CD4-positive, alpha-beta T cell treated with Interleukin-6 at 100 ng/mL for 8 hours (primary cell): Measurements from ENCODE around the gene EHBP1.

Experiments
- DNase-seq: peaks from one replicate; pipeline ENCODE4 v3.0.0-alpha.2; 2020; ENCODE audit warnings: mixed read lengths, low spot score

Gene EHBP1

DNA sequence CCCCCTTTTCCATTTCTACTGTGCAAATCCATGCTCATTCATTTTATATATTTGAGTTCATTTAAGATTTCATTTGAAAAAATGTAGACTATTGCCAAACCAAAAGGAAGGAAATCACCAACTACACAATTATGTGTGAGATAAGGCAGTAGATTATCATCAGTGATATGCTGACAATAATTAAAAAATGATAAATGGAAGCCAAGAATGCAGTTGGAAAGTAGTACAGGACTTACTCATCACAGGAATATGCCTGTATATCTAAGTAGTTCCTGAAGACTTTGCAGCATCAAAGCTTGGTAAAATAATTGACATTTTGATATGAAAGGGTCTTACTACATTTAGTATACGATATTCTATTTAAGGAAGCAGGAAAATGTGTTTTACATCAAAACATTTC is 179.0 kb downstream of the EHBP1 start:
- DNase-seq = no peak

DNA sequence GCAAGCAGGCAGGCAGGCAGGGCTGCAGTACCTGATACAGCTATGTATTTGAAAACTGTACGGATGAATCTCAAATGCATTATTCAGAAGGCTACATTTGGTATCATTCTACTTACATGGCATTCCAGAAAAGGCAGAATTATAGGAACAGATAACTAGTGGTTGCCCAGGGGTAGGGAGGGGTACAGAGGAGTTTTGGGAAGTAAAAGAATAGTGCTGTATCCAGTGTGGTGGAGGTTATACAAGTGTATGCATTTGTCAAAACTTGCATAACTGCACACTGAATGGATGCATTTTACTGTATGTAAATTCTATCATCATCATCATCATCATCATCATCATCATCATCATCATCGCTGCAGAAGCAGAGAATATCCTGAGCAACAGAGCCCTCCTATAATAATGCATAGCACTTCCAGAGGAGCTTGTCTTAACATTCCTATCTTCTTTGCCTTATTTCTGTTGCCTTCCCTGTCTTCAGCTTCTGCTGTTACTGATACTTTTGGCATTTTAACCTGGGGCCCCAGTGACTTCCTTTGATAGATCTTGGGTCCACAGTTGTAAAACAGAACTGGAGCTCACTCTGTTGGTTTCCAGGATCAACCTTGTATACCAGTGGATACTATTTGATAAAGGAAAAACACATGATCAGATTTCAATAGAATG is 189.6 kb downstream of the EHBP1 start:
- no peak for DNase-seq

DNA sequence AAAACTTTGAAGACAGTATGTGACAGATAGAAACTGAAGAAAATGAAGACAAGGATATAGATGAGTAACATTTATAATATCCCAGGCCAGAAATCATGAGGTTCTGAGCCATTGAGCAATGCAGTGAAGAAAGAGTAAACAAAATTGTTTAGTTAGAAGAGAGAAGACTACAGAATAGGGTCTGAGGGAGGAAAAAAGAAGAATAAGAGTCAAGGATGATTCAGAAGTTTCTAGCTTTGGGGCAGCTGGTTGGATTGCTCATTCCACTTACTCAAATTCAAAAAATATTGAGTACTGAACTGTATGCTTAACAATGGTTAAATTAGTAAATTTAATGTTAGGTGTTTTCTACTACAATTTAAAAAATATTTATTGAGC is 190.1 kb downstream of the EHBP1 start:
- no peak for DNase-seq

DNA sequence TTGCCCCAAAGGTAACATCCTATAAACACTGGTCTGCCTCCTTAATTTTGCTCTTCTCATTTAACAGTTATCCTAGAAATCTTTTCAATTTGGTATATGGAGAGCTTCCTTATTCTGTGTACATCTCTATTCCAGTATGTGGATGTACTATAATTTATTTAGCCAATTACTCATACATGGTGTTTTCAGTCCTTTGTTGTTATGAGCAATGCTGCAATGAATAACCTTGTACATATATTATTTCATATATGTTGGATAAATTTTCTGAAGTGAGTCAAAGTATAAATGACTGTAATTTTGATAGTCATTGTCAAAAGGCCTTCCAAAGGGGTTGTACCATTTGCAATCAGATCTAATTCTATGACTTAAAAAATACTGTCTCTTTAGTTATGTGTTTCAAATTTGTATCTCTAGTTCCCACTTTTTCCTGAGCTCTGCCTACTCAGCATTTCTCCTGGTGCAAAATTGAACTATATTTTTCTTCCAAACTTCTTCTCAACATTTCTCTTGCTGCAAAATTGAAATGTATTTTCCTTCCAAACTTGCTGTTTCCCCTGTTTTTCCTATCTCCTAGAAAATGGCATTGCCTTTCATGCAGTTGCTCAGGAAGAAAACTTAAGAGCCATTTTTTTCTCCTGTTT is 191.8 kb downstream of the EHBP1 start:
- no peak for DNase-seq

DNA sequence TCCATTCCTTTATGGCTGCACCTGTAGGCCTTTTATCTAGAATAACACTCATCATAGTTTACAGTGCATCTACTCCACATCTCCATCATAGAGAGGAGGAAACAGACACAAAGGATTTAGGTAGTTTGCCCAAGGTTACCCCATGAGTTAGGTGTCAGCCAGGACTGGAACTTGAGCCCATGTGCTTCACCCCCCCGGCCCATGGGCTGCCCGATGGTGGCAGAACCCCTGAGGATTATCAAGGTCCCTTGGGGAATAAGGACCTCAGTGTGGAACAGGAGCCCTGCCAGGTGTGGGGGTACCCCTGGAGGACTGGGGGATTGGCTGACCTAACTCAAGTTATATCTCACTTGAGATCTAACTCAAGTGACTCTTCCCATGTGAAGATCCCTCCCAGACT is 198.8 kb downstream of the EHBP1 start:
- no peak for DNase-seq

DNA sequence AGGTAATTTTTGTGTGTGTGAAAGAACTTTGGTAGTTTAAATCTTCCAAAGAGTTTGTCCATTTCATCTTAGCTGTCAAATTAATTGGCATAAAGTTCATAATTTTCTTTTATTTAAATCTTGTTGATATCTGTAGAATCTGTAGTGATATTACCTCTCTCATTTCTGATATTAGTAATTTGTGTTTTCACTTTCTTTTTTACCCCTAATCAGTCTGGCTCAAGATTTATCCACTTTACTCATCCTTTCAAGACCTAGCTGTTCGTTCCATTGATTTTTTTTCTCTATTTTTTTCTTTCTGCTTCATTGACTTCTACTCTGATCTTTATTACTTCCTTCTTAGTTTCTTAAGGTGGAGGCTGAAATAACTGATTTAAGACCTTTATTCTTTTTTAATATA is 202.6 kb downstream of the EHBP1 start:
- no peak for DNase-seq

DNA sequence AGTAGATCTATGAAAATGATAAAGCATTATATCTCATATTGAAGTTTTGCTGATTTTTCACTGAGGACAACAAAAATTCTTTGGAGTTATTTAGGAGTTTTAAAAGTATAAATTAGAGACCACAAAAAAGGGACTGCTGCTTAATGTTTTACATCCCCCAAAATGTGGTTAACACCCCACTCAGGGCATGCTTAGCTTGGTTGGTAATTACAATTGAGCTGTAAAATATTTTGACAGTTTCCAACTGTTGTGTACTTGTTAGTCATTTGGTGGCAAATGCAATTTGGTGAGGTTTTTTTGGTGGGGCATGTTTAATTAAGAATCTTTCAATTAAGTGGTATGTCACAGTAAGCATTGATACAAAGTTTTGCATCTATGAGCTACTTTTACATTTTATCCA is 207.8 kb downstream of the EHBP1 start:
- DNase-seq = no peak

DNA sequence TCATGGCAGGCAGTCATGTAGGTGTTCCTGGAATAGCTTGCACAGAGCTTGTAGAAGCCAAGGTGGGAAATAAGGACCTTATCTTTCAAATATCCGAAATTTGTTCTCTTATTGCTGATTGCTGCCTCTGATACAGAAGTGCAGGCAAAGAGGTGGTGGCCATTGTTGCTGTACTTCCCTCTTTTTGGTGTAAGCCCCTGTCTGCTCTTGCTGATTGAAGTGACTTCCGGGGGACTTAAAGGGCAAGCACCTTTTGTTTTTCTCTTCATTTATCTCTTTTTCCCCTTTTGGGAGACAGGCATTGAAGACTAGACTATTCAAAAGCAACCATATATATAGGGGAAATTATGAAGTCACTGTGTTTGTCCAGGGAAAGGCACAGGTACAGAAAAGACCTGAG is 213.5 kb downstream of the EHBP1 start:
- DNase-seq = no peak

DNA sequence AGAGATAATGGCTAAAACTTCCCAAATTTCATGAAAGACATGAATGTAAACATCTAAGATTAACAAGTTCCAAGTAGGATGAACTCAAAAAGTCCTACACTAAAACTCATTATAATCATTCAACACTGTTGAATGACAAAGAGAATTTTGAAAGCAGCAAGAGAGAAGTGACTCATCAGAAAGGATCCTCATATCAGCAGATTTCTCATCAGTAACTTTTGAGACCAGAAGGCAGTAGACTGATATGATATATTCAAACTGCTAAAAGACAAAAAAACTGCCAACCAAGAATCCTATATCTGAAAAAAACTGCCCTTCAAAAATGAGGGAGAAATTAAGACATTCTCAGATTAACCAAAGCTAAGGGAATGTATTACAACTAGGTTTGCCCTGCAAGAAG is 214.6 kb downstream of the EHBP1 start:
- no peak for DNase-seq

DNA sequence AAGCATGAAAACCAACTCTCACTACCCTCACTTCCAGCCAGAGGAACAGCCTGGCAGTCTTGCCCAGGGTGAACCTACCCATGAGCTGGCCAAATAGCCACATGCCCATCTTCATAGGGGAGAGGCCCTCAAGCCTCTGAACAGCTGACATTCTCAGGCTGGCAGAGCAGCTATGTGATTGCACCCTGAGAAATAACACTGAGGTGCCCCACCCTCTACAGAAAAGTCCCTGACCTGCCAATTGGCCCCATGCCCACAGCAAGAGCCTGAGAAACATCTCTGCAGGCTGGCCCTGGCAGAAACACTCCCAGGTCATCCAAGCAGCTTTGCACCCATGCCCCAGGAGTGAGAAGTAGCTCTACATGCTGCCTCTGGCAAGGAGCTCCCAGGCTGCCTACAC is 217.7 kb downstream of the EHBP1 start:
- DNase-seq = no peak

DNA sequence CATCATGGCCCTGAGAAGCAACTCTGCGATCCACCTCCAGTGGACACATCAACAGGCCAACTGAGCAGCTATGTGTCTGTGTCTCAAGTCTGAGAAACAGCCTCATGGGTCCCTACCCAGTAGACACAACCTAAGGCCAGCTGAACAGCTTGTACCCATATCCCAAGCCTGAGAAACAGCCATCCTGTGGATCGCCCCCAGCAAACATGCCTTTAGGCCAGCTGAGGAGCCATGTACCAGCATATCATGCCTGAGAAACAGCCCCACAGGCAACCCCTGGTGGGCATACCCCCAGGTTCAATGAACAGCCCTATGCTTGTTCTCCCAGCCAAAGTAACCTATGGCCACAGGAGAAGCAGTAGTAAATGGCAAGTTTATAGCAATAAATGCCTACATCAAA is 218.4 kb downstream of the EHBP1 start:
- no peak for DNase-seq

DNA sequence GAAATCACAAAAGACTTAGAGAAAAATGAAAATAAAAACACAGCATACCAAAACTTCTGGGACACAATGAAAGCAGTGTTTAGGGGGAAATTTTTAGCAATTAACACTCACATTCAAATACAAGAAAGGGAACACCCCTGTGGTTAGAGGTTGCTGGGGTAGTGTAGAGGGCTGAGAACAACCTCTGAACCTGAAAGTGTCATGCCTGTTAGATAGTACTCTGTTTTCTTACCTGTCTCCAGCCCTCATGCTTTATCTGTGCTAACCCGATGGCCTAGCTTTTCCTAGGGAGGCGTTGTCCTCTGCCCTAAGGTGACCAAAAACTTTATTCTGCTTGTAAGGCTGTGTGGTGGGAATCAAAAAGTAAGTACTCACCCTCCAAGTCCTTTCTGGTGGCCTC is 222.5 kb downstream of the EHBP1 start:
- DNase-seq = no peak

DNA sequence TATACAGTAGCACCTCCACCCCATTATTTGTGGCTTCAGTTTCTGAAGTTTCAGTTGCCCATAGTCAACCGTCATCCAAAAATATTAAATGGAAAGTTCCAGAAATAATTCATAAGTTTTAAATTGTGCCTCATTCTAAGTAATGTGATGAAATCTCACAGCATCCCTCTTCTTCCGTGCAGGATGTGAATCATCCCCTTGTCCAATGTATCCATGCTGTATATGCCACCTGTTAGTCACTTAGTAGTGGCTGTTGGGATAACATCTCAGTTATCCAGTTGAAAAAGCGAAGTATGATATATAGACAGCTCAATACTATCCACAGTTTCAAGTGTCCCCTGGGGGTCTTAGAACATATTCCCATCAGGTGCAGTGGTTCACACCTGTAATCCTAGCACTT is 226.0 kb downstream of the EHBP1 start:
- DNase-seq = no peak

DNA sequence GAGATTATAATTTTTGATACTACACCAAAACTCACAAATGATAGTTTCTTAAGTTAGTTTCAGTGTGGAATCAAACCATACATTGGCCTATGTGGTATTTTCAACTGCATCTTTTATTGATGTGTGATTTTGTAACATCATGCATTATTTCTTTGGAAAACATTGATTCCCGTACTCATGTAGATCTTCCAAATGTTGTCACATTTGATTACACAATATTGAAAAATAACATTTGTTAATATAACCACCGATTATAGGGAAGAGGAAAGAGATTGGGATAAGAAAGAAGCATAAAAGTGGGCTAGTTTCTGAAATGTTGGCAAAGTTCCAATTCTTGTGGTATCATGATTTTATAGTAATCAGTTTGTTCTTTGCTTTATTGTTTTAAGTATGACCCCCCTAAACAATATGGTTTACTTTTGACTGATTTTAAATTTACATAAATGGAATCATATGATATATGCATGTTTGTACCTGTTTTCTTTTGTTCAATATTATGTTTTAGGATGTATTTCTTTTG is 227.9 kb downstream of the EHBP1 start:
- no peak for DNase-seq

DNA sequence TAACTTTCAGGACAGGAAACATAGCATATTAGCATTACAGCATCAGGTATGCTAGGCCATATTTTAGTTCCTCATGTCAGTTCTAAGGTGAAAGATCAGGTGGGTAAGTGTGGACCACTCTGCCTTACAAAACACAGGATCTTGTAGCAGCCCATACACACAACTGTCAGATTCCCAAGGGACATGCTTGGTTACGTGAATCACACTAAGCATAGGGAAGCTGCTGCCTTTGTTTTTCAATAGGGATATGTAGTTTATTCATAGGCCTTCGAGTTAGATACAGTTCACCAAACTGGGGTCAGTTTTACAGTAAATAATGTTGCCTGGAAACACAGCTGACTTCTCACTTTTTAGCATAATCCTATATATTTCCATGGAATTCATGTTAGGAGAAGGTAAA is 229.0 kb downstream of the EHBP1 start:
- no peak for DNase-seq

DNA sequence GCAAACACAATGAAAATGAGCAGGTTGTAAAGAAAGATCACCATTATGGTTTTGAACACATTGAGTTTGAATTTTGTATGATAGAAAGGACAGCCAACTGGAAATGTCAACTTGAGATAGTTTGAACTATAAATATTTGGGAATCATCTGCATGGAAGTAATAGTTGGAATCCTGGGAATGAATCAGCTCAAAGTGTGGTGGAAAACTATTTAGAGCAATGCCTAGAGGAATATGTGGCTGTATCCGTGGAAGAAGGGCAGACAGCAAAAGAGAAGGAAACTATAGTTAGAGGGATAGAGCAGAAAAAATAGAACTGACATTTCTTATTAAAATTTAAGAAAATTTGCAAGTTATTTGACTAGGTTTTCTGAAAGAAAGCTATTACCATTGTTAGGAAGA is 232.6 kb downstream of the EHBP1 start:
- no peak for DNase-seq

DNA sequence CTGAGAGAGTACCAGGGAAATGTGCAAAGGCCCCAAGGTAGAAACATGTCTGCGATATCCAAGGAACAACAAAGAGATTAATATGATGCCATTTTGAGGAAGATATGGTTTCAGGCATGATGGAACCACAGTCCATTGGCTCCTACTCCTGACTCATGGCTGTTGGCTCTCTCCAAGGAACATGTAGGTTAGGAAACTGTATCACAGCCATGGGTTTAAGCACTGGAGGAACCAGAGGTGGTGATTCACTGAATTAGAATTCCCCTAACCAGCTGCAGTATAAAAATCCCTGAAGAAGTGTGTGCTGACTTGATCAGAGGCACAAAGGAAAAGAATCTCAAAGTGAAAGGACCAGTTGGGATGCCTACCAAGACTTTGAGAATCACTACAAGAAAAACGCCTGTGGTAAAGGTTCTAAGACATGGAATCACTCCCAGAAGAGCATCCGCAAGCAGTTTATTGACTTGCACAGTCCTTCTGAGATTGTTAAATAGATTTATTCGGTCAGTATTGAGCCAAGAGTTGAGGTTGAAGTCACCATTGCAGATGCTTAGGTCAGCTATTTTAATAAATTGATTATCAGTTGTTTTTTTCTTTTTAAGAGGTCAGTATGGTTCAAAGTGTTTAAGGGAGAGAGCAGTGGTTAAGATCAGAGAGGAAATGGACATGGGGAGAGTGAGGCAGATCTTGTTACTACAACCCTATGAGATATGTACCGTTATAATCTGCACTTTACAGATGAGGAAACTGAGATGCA is 234.4 kb downstream of the EHBP1 start:
- no peak for DNase-seq

DNA sequence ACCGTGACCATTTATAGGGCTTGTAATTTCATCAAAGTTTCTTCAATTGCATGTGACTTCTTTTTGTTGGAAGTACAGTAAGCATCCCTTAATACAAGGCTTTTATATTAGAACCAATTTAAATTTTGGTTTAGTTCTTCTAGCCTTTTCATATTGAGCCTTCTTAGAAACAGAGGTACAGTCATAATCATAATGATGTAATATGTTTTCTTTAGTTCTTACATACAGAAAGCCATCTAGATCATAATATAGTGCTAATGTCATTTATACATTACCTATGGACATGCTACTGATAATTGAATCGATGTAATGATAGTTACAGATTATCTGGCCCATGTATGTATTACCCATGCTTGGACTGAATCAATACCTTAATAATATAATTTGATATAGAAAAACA is 235.2 kb downstream of the EHBP1 start:
- DNase-seq = no peak

DNA sequence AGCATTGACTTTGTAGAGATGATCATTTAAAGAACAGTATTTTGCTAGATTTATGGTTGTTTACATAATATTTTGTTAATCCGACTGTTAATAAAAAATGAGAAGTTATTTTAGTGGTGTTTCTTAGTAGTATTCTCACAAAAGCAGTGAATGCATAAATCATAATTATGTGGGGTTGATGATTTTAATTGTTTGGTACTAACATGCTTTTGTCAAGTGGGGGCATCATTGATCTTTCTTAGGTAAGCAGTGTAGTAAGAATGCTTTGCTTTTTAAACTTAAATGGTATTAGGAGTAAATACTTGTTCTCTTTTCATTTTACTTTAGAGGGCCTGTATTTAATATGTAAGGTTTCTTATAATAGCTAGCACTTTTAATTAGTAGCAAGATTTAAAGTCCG is 235.9 kb downstream of the EHBP1 start:
- no peak for DNase-seq

DNA sequence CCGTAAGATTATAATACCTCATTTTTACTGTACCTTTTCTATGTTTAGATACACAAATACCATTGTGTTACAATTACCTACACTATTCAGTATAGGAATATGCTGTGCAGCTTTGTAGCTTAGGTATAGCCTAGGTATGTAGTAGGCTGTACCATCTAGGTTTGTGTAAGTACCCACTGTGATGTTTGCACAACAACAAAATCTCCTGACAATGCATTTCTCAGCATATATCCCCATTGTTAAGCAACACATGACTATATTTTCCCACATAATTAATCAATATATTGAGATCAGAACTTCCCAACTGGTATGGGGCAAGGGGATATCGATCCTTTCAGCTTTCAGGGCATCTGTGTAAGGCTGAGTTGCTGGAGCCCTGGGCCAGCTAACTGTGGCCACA is 238.8 kb downstream of the EHBP1 start:
- DNase-seq = no peak

DNA sequence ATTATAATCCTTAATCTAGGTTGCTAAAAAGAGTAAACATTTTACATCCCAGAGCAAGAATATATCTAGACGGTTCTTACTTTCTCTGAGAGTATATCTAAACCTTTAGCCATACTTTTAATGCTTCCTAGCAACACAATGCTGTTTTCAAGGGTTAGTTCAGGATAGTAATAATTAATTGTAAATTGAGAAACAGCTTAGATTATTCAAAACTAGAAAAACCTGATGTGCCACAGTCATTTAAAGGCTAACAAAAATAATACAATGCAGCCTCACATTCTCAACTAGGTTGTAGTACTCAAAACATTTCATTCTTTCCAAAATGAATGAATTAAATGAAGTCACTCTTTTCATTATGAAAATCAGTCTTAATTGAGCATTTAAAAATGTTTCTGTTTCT is 241.9 kb downstream of the EHBP1 start:
- no peak for DNase-seq

DNA sequence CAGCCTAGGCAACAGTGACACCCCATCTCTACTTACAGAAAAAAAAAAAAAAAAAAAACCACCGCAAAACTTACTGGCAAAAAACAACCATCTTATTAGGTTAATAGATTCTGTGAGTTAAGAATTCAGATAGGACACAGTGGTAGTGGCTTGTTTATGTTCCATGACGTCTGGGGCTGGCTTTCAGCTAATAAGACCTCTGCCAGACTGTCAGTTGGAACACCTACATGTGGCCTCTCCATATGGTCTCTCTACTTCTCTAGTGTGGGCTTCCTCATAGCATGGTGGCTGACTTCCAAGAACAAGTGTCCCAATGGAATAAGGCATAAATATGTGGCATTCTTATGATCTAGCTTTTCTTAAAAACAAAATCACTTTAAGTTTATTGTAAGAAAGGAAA is 251.1 kb downstream of the EHBP1 start:
- DNase-seq = no peak

DNA sequence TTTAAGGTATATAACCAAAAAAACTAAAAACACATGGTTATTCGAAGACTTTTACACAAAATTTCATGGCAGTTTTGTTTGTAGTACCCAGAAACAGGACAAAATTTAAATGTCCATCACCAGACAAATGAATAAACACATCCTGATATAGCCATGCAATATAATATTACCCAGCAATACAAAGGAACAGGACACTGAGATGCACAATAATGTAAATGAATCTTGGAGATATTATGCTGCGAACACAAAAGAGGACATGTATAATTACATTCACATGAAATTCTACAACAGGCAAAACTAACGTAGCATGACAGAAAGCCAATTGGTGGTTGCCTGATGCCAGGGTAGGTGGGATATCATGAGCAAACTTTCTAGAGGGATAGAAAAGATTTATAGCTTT is 252.7 kb downstream of the EHBP1 start:
- DNase-seq = no peak
